Nephron (organoid): Measurements from ENCODE around the gene CCDC201.

Experiments
- H3K27ac Mint-ChIP-seq, 3 experiments: 2 replicates each; pipeline ENCODE4 v1.8.0; 2020; ENCODE audit warnings: mixed read lengths in 3 of 3, mild to moderate bottlenecking in 2 of 3, moderate library complexity in 1 of 3
- H3K27me3 Mint-ChIP-seq: 2 replicates; pipeline ENCODE4 v1.8.0; 2021; ENCODE audit warnings: low read depth, mild to moderate bottlenecking, moderate library complexity, mixed read lengths
- H3K36me3 Mint-ChIP-seq: 2 replicates; pipeline ENCODE4 v1.8.0; 2020; ENCODE audit warnings: low read depth, mixed read lengths
- H3K4me1 Mint-ChIP-seq: 2 replicates; pipeline ENCODE4 v1.8.0; 2020; ENCODE audit warnings: mixed read lengths
- H3K4me3 Mint-ChIP-seq, 3 experiments: 2 replicates each; pipeline ENCODE4 v1.8.0; 2020; ENCODE audit warnings: mild to moderate bottlenecking in 3 of 3, mixed read lengths in 3 of 3, moderate library complexity in 2 of 3
- H3K9me3 Mint-ChIP-seq: 2 replicates; pipeline ENCODE4 v1.8.0; 2020; ENCODE audit warnings: mixed read lengths
- TF ChIP-seq, protein P1 (sequence below), 3 experiments: fragments of 200-600 bp; sonication (generic); IDR thresholded peaks; one replicate each; pipeline ENCODE4 v1.5.0; 2021; ENCODE audit warnings: antibody characterized with exemption in 3 of 3; ENCODE audit not compliant: unreplicated experiment in 3 of 3

The CCDC201 gene

GRCh38 chr7:45898222-45898621 lies 25.3 kb upstream of the CCDC201 start:
- peaks cover 22% of the 10 kb centered on the region for H3K27me3 Mint-ChIP-seq
- H3K4me3 Mint-ChIP-seq = no peak overlapping the region
- H3K4me1 Mint-ChIP-seq = no peaks in the 10 kb centered on the region
- H3K27ac Mint-ChIP-seq = no peak overlapping the region
- peaks cover 7% of the 10 kb centered on the region for H3K9me3 Mint-ChIP-seq
- TF ChIP-seq, protein P1, sequence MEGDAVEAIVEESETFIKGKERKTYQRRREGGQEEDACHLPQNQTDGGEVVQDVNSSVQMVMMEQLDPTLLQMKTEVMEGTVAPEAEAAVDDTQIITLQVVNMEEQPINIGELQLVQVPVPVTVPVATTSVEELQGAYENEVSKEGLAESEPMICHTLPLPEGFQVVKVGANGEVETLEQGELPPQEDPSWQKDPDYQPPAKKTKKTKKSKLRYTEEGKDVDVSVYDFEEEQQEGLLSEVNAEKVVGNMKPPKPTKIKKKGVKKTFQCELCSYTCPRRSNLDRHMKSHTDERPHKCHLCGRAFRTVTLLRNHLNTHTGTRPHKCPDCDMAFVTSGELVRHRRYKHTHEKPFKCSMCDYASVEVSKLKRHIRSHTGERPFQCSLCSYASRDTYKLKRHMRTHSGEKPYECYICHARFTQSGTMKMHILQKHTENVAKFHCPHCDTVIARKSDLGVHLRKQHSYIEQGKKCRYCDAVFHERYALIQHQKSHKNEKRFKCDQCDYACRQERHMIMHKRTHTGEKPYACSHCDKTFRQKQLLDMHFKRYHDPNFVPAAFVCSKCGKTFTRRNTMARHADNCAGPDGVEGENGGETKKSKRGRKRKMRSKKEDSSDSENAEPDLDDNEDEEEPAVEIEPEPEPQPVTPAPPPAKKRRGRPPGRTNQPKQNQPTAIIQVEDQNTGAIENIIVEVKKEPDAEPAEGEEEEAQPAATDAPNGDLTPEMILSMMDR (IDR thresholded peaks at IDR 0.05; ENCODE audit: unreplicated experiment in 3 of 3) = no peak
- H3K36me3 Mint-ChIP-seq = no peaks in the 10 kb centered on the region

GRCh38 chr7:45897042-45897690 lies 24.3 kb upstream of the CCDC201 start:
- TF ChIP-seq, protein P1 (IDR thresholded peaks at IDR 0.05; ENCODE audit: unreplicated experiment in 3 of 3) = no peak
- Mint-ChIP-seq H3K27ac (no peak overlapping the region), H3K36me3 (no peaks in the 10 kb centered on the region), H3K4me3 (no peak overlapping the region), H3K9me3 (no peaks in the 10 kb centered on the region), H3K4me1 (no peaks in the 10 kb centered on the region), H3K27me3 (peaks cover 29% of the 10 kb centered on the region)

GRCh38 chr7:45894665-45895062 lies 21.8 kb upstream of the CCDC201 start:
- Mint-ChIP-seq H3K9me3 (no peaks in the 10 kb centered on the region), H3K36me3 (no peaks in the 10 kb centered on the region), H3K4me1 (no peaks in the 10 kb centered on the region), H3K27ac (no peak overlapping the region), H3K27me3 (peaks cover 45% of the 10 kb centered on the region), H3K4me3 (no peak overlapping the region)
- TF ChIP-seq, protein P1 (IDR thresholded peaks at IDR 0.05; ENCODE audit: unreplicated experiment in 3 of 3) = no peak

DNA sequence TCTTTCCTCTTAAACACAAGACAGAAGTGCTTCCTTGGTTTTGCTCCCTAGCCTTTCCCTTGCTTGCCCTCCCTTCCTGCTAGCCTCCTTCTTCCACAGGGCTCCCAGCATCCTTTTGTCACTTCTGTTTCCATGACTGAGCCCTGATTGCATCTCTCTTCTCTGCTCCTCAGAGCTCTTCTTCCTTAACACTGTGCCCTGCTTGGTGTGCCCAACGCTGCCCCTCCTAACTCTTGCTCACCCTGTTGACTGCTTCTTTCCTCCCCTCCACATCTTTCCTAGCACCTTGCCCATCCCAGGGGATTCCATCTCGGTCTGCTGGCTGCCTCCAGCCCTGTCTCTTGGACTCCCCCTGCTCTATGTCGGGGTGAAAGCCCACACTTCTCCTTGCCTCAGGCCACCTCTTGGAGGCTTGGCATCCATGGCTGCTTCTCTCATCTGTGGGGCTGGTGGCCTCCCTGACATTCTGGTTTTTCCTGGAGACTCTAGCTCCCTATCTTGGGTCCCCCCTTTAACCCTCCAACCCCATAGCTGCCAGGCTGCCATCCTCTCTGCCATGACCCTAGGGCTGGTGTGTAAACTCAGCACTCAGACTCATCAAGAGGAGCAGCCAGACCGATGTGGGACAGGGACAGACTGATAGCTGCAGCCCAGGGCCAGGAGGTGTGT lies 21.2 kb upstream of the CCDC201 start:
- H3K4me3 Mint-ChIP-seq = no peak overlapping the region
- H3K36me3 Mint-ChIP-seq = no peaks in the 10 kb centered on the region
- H3K4me1 Mint-ChIP-seq = no peaks in the 10 kb centered on the region
- H3K9me3 Mint-ChIP-seq = no peaks in the 10 kb centered on the region
- TF ChIP-seq, protein P1 (IDR thresholded peaks at IDR 0.05; ENCODE audit: unreplicated experiment in 3 of 3) = no peak
- peaks cover 50% of the 10 kb centered on the region for H3K27me3 Mint-ChIP-seq
- no peak overlapping the region for H3K27ac Mint-ChIP-seq

- H3K4me3 Mint-ChIP-seq = no peak overlapping the region
- no peaks in the 10 kb centered on the region for H3K36me3 Mint-ChIP-seq
- TF ChIP-seq, protein P1 (IDR thresholded peaks at IDR 0.05; ENCODE audit: unreplicated experiment in 3 of 3) = no peak
- no peak overlapping the region for H3K27ac Mint-ChIP-seq
- H3K9me3 Mint-ChIP-seq = no peaks in the 10 kb centered on the region
- no peaks in the 10 kb centered on the region for H3K4me1 Mint-ChIP-seq
- H3K27me3 Mint-ChIP-seq = peaks cover 55% of the 10 kb centered on the region
These were observed 20.6 kb upstream of the CCDC201 start for GRCh38 chr7:45893374-45893995.
